AG09319 (cell line): ENCODE measurements around the gene LUC7L.
A peak's percentile ranks its signal among the peaks of the same experiment; 100 is the strongest.
"Not testable (repeated sequence)": the region's sequence is repeated elsewhere in the genome, so short reads cannot be mapped to it uniquely, and the experiment has no call there.

Experiments used
- DNase-seq: peaks from one replicate; pipeline ENCODE4 v3.0.0-alpha.2; 2010; ENCODE audit warnings: low read depth; ENCODE audit errors: extremely low read depth
- TF ChIP-seq, protein P1 (sequence below): IDR thresholded peaks from 2 replicates; pipeline ENCODE4 v1.5.1; 2011; ENCODE audit warnings: low read depth, mild to moderate bottlenecking, inconsistent platforms, low read length, moderate library complexity

Gene LUC7L

DNA sequence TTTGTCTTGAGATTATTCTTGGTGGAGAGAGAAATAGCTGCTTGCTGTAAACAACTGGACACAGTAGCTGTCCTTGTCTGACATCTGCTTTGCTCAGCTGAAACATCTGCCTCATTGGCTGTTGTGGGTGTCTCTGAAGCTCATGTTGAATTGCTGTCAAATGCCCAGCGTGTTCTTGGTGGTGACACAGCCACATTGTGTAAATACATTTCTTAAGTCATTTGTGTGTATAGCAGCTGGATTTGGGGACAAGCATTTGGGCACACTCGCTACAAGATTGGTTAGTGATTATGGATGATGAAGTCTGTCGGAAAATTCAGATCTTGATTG, 10.7 kb upstream of the LUC7L start:
- TF ChIP-seq, protein P1, sequence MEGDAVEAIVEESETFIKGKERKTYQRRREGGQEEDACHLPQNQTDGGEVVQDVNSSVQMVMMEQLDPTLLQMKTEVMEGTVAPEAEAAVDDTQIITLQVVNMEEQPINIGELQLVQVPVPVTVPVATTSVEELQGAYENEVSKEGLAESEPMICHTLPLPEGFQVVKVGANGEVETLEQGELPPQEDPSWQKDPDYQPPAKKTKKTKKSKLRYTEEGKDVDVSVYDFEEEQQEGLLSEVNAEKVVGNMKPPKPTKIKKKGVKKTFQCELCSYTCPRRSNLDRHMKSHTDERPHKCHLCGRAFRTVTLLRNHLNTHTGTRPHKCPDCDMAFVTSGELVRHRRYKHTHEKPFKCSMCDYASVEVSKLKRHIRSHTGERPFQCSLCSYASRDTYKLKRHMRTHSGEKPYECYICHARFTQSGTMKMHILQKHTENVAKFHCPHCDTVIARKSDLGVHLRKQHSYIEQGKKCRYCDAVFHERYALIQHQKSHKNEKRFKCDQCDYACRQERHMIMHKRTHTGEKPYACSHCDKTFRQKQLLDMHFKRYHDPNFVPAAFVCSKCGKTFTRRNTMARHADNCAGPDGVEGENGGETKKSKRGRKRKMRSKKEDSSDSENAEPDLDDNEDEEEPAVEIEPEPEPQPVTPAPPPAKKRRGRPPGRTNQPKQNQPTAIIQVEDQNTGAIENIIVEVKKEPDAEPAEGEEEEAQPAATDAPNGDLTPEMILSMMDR, result no peak
- no peak for DNase-seq

DNA sequence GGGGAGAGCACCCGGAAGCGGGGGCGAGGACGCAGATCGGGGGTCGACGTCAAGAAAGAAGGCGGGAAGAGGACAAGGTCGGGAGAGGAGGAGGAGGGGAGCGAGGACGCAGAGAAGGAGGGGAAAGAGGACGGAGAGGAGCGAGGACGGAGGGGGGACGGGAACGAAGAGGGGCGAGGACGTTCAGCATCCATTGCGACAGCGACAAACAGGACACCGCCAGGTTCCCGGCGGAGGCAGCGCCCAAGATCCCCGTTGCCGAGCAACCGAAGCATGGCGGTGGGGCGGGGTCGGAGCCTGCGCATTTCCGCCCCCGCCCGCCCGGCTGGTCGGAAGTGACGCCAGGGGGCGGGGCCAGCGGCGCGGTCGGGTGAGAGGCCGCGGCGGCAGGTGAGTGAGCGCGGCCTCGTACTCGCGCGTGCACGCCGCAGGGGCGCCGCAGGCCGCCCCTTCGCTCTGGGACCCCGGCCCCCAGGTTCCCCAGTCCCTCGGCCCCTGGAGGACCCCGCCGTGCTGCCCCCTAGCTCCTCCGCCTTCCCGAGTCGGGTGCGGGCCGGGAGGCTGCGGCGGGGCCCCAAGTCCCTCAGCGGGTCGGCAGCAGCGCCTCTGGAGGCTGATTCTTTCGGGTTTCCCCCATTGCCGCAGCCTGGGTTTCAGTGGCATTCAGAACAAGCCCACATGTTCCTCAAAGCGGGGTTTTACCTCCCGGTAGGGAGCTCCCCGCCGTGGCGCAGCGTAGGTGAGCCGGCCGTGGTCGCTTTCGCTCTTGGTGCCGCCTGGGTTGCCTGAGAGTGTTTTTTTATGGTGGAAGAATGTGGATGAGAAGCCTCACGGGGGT, 5.4 kb upstream of the LUC7L start, which contains the start of gene FAM234A:
FAM234A (plus strand) TSS at position 354 of the 838 bp plus-strand sequence. CDS start 19,593 bp downstream, outside the sequence.
- DNase-seq, result peak; percentile 61
- TF ChIP-seq, protein P1, result peak; percentile 31

DNA sequence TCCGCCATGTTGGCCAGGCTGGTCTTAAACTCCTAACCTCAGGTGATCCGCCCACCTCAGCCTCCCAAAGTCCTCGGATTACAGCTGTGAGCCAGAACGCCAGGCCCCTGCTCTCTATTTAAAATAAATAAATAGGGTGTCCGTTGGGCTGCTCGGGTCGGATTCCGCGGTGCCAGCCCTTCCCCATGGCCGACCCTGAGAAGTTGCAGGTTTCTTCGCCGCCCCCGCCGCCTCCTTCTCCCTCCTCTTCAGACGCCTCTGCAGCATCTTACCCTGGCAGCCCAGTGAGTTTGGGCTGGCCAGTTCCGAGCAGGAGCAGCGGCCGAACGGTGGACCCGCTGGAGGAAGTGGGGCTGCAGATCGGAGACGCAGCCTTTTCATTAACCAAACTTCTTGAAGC, 1.7 kb upstream of the LUC7L start:
- DNase-seq, result no peak
- TF ChIP-seq, protein P1, result no peak

DNA sequence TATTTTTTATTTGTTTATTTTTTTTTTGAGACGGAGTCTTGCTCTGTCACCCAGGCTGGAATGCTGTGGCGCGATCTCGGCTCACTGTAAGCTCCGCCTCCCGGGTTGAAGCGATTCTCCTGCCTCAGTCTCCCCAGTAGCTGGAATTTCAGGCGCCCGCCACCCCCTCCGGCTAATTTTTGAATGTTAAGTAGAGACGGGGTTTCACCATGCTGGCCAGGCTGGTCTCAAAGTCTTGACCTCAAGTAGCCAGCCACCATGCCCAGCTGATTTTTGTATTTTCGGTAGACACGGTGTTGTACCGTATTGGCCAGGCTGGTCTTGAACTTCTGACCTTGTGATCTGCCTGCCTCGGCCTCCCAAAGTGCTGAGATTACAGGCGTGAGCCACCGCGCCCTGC, 1.1 kb upstream of the LUC7L start:
- not testable (repeated sequence) for DNase-seq

DNA sequence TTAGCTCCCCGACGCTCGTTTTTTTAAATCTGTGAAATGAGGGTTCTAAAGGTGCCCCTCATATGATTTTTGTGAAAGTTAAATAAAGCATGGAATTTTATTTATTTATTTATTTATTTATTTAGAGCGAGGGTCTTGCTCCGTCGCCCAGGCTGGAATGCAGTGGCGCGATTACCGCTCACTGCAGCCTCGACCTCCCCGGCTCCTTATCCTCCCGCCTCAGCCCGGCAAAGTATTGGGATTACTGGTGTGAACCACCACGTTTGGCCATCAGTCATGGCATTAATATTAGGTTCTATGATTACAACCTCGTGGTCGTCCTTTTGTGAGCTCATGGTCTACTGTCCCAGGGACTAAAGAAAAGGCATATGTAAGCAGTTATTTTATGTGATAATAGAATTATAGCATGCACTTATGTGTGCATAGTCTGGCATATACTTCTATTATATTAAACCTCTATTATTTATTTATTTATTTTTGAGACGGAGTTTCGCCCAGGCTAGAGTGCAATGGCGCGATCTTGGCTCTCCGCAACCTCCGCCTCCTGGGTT, 557 bp upstream of the LUC7L start:
- no peak for DNase-seq
- TF ChIP-seq, protein P1, result no peak

DNA sequence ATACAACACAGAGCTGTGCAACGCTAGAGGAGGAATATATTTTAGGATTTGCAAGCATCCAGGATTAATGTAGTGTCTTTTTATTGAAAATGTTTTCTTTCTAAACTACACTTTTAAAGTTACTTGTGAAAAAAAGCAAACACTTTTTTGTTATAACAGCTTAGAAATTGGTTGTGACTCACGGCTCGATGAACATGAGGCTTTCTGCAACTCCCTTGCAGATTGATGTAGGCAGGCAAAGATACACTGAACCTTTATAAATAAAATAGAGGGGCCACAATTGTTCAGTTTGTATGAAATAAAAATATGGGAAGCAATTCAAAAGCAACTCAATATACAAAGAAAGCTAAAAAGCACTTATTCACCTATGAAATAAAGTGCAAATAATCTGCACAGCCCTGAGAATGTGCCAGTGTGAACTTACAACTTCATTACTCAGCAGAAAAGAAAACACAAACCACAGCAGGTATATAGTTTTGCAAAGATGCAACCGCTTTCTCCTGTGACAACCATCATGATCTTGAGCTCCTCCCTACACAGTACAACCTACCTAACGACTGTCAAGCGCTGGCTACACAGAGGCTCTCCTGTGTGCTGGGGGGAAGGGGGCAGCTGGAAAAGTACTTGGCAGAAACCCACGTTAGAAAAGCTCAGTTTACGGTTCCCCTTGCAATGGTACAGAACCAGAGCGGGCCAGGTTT, 948 bp downstream of the LUC7L start:
- TF ChIP-seq, protein P1, result no peak
- DNase-seq, result no peak

DNA sequence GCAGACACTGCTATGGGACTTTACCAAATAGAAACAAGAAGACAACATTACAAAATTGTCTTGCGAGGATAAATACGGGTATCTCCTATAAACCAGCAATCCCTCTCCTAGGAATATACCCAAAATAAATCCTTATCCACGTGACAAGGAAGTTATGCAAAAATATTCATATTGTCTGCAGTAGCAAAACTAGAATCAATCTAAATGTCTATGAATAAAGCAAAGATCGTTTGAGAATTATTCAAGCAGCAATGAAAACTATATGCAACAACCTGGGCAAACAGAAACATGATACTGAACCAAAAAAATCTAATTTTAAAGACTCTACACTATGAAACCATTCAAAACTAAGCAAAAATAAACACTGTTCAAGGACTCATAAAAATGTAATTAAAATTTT, 9.2 kb downstream of the LUC7L start:
- TF ChIP-seq, protein P1, result no peak
- no peak for DNase-seq
